ENCODE measurements around the gene THOC6. TPM values are rescaled to one million over a fixed set of nuclear protein-coding genes. Genes with fewer than 3 reads are reported as not detected.
A peak's percentile ranks its signal among the peaks of the same experiment; 100 is the strongest.

Gene THOC6
- total RNA-seq: 10 to 100 TPM; 42.4 TPM

DNA sequence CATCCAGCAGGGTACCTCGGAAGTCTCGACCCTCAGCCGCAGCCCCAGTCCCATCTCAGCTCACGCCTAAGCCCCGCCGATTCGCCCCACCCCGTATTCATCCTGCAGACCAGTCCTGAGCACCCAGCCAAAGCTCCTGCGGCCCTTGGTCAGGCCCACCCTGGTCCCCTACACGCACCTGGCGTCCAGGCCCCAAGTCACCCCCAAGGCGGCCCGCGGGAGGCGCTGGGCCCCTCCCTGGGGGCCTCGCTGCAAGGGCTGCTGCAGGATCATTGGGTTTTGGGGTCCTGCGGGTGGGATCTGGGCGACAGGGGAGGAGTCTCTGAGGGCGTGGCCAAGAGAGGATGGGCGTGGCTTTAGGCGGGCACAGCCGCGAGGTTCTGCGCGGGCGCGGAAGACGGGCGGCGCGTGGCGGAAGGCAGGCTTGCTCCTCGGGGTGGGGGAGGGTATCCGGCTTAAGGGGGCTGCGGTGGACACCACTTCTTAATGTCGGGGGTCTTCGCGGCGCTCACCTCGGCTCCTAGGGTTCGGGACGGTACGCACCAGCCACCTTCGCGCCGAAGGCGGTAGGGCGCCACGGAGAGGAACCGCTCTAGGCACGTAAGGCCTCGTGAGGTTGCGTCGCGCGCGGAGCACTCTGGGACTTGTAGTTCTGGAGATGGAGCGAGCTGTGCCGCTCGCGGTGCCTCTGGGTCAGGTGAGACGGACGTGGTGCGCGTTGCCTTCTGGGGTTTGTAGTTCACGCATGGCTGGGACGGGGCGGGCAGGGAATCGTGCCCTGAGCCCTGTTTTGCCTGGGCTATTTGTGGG lies at the start of gene THOC6, which contains the start of gene HCFC1R1:
TSS of gene THOC6 (plus strand) at position 367 of the 810 bp plus-strand sequence. CDS start at position 659, 292 bp downstream.
TSS of gene HCFC1R1 (minus strand) at position 274 of the 810 bp plus-strand sequence. CDS start at position 273, 1 bp downstream.
- Mint-ChIP-seq H3K27me3 (peaks cover 5% of the 10 kb centered on the region), H3K4me1 (peaks cover 58% of the 10 kb centered on the region), H3K4me3 (peak within 1 kb of the TSS; percentile 73), H3K9me3 (no peaks in the 10 kb centered on the region), H3K36me3 (ENCODE audit: low read depth) (peaks cover 27% of the 10 kb centered on the region), H3K27ac (peak within 1 kb of the TSS; percentile 83)
- peak; percentile 97 for DNase-seq
- CTCF ChIA-PET: interaction anchor here (0.7 to 9.9 kb wide), 12 partner anchors 8 to 105 kb away, joined by 3 to 97 read pairs (median 5); partner anchors contain the start of gene IL32
- POLR2A ChIA-PET: interaction anchor here (0.9 to 4.7 kb wide), 17 partner anchors 8 to 377 kb away, joined by 3 to 52 read pairs (median 4); partner anchors contain the start of genes IL32, PKMYT1, ZNF174 and ZNF213

DNA sequence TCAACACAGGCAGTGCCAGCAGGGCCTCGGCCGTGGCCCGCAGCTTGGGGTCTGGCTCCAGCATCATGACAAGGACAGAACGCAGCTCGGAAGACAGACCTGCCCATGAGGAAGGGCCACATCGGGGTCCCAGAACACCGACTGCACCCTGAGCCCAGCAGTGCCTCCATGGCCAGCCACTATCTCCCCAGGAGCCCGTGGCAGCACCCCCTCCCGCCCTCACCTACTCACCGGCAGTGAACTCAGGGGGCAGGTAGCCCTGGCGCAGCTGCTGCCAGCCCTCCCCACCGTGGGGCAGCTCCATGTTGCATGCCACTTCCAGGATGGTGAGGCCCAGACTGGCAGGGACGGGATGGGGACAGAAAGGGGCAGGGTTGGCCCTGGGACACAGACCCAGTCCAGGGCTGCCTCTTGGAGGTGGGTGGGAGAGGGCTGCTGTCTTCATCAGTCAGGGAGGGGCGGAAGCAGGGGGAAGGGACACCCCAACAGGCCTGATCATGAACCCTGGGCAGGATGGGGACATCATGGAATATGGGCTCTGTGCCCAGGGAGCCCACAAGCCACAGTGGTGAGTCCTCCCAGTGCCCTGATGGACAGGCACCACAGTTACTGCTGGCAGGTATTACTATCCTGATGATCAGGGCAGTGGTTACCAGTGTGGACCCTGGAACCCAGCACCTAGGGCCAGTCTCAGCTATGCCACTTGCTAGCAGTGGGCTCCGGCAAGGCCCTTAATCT lies 49.3 kb upstream of the THOC6 start:
- no peak for DNase-seq
- ChIA-PET CTCF (no interaction called here), POLR2A (interaction anchor here (0.8 kb wide), 1 partner anchor 384 kb away, joined by 3 read pairs; no protein-coding TSS in a partner anchor)
- Mint-ChIP-seq H3K4me3 (no peak overlapping the region), H3K4me1 (peaks cover 35% of the 10 kb centered on the region), H3K36me3 (ENCODE audit: low read depth) (peaks cover 43% of the 10 kb centered on the region), H3K27ac (no peak overlapping the region), H3K27me3 (no peaks in the 10 kb centered on the region), H3K9me3 (no peaks in the 10 kb centered on the region)

DNA sequence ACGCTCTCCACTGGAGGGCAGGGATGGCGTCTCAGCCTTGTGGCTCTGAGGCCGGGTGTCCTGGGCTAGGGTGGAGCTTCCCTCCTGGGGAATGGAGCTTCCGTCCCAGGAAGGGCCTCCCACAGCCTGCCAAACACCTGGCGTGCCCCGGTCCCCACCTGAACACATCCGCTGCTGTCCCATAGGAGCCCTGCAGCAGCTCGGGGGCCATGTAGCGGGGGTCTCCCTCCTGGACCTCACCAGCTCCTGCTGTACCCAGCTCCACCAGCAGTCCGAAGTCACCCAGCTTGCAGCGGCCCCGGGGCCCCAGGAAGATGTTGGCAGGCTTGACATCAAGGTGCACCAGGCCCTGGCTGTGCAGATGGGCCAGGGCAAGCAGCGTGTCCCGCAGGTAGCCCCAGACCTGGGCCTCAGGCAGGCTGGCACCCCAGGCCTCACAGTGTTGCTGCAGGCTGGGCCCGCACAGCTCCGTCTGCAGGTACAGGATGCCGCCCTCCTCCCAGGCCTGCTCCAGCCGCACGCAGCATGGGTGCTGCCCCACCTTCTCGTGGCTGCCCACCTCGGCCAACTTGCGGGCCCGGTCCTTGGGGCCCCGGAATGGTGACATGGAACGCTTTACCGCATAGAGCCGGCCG lies 48.6 kb upstream of the THOC6 start:
- ChIA-PET CTCF (no interaction called here), POLR2A (interaction anchor here (0.8 to 2.6 kb wide), 2 partner anchors 10 to 384 kb away, joined by 3 to 7 read pairs; no protein-coding TSS in a partner anchor)
- no peaks in the 10 kb centered on the region for H3K27me3 Mint-ChIP-seq
- H3K27ac Mint-ChIP-seq: no peak overlapping the region
- peaks cover 45% of the 10 kb centered on the region for H3K36me3 Mint-ChIP-seq (ENCODE audit: low read depth)
- H3K9me3 Mint-ChIP-seq: no peaks in the 10 kb centered on the region
- DNase-seq: no peak
- H3K4me3 Mint-ChIP-seq: no peak overlapping the region
- peaks cover 34% of the 10 kb centered on the region for H3K4me1 Mint-ChIP-seq

DNA sequence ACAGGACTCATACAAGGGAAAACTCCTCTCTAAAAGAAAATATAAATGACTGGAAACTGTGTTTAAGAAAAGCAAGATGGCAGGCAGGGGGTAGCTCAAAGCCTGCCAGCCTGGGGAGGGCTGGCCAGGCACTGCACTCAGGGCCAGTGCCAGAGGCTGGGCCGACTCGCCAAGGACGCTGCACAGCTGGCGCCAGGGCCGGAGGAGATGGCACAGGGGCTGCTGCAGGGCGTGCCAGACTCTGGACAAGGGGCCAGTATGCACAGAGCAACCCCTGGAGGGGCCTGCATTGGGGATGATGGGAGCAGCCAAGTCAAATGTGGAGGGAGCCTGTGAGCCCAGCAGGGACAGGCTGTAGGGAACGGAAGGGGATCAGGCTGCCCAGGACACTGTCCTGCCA lies 47.6 kb upstream of the THOC6 start:
- POLR2A ChIA-PET: interaction anchor here (2.6 kb wide), 1 partner anchor 11 kb away, joined by 7 read pairs; no protein-coding TSS in a partner anchor
- Mint-ChIP-seq H3K4me3 (no peak overlapping the region), H3K36me3 (ENCODE audit: low read depth) (peaks cover 39% of the 10 kb centered on the region), H3K27ac (no peak overlapping the region), H3K27me3 (no peaks in the 10 kb centered on the region), H3K4me1 (peaks cover 32% of the 10 kb centered on the region), H3K9me3 (no peaks in the 10 kb centered on the region)
- DNase-seq: no peak
- CTCF ChIA-PET: interaction anchor here (0.5 kb wide), 1 partner anchor 58 kb away, joined by 4 read pairs; no protein-coding TSS in a partner anchor

DNA sequence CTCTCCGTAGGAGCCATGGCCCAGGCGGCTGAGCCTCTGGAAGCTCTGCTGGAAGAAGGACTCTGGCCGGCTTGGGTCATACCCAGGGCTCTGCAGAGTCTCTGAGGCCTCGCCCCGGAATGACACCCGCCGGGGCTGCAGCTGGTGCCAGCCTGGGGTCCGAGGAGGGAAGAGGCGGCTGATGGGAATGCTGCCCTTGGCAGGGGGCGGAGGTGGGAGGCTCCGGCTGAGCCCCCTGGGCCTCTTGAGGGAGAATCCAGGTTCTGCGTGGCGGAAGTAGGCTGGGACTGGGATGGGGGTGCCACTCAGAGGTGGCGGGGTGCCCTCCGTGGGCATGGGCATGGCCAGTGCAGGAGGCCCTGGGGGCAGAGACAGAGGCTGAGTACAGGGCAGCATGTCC lies 47.2 kb upstream of the THOC6 start:
- POLR2A ChIA-PET: interaction anchor here (2.6 kb wide), 1 partner anchor 11 kb away, joined by 7 read pairs; no protein-coding TSS in a partner anchor
- peaks cover 34% of the 10 kb centered on the region for H3K4me1 Mint-ChIP-seq

DNA sequence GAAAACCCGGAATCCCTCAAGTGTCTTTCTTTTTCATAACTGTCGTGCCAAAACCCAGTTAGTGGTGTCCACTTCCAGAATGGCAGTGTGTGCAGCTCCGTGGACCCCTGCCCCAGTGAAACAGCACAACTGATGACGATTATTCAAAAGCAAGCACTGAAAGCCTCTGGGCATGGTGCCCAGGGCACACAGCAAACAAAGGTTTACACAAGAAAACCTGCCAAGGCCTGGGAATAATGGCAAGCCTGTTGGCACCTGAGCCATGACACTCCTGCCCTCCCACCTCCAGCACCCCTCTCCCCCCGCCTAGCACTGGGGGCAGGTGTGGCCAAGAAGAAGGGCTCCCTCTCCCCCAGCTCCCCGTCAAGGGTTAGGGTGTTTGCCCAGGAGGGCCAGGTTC lies 46.4 kb upstream of the THOC6 start:
- DNase-seq: no peak
- Mint-ChIP-seq H3K9me3 (no peaks in the 10 kb centered on the region), H3K4me1 (peaks cover 33% of the 10 kb centered on the region), H3K27ac (no peak overlapping the region), H3K4me3 (no peak overlapping the region), H3K36me3 (ENCODE audit: low read depth) (peaks cover 29% of the 10 kb centered on the region), H3K27me3 (no peaks in the 10 kb centered on the region)
- ChIA-PET POLR2A (interaction anchor here (0.7 to 4.7 kb wide), 3 partner anchors 7 to 225 kb away, joined by 3 to 107 read pairs (median 7); partner anchors contain the start of genes PAQR4 and SRRM2), CTCF (interaction anchor here (1.4 to 4.7 kb wide), 3 partner anchors 8 to 152 kb away, joined by 4 to 31 read pairs (median 6); partner anchors contain the start of gene PAQR4)

More for the DNA sequence above, 47.2 kb upstream of the THOC6 start:
- Mint-ChIP-seq H3K27ac (no peak overlapping the region), H3K27me3 (no peaks in the 10 kb centered on the region), H3K9me3 (no peaks in the 10 kb centered on the region), H3K4me3 (no peak overlapping the region), H3K36me3 (ENCODE audit: low read depth) (peaks cover 37% of the 10 kb centered on the region)
- CTCF ChIA-PET: no interaction called here
- no peak for DNase-seq

DNA sequence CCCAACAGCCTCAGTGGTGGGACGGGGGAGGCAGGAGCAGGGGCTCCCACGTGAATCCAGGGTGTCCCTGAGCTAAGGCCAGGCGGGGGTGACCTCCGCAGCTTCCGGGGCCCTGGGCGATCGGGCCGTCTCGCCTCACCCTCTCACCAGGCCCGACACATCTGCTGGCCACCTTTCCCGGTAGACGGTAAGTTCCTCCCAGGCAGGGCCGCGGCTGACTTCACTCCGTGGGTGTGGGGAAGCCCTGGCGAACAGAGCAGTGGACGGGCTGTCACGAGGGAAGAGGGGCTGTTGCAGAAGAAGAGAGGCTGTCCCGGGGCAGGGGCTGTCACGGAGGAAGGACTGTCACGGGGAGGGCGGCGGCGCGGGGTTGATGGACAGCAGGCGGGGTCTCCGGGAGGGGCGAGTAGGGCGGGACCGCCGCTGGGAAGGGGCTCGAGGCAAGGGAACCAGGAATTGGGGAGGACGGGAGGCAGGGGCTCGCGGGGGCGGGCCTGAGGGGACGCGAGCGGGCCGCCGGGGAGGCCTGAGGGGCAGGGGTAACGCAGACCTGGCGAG lies 44.1 kb upstream of the THOC6 start:
- Mint-ChIP-seq H3K4me1 (peaks cover 41% of the 10 kb centered on the region), H3K27me3 (peaks cover 2% of the 10 kb centered on the region), H3K9me3 (no peaks in the 10 kb centered on the region), H3K27ac (peak overlapping the region; percentile 80), H3K4me3 (peak overlapping the region; percentile 88), H3K36me3 (ENCODE audit: low read depth) (peaks cover 25% of the 10 kb centered on the region)
- ChIA-PET CTCF (interaction anchor here (0.6 to 4.7 kb wide), 6 partner anchors 10 to 140 kb away, joined by 3 to 31 read pairs (median 6); partner anchors contain the start of genes FLYWCH2 and PAQR4), POLR2A (interaction anchor here (0.6 to 4.7 kb wide), 23 partner anchors 9 to 421 kb away, joined by 3 to 107 read pairs (median 6); partner anchors contain the start of genes HCFC1R1, IL32, KREMEN2 and PAQR4)
- peak; percentile 46 for DNase-seq

DNA sequence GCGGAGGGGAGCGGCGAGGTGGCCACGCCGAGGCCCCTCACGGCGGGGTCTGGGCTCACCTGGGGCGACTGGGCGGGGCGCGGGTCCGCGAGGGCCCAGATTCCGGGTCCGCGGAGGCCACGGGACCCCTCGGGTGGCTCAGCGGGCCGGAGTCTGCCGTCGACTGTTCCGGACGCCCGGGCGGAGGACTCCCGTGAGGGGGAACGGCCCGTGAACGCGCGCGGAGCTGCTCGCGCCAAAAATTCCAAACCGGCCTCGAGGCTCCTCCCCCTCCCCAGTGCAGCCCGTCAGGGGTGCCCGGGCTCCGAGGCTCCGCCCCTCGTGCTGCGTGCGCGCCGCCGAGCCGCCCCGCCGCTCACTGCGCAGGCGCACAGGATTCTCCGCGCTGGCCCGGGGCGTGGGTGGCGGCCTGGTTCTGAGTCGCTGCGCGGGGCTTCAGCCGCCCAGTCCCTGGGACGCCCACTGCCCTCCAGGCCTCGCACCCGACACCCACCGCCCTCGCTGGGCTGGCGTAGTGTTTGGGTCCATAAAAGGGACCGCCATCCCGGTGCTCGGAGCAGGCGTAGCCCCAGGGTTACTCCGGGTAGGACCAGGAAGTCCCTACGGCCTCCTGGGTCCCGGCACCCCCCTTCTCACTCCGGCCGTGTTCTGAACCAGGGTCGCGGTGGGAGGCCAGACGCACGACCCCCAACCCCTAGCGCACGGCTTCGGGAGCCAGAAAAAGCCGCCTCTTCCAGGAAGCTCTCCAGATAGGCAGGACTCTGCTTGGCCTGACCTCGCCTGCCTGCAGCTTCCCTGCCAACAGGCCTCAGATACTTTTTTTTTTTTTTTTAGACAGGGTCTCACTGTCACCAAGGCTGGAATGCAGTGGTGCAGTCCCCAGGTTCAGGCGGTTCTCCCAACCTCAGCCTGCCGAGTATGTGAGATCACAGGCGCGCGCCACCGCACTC lies 43.3 kb upstream of the THOC6 start, which contains the start of gene PKMYT1:
TSS of gene PKMYT1 (minus strand) at position 220 of the 950 bp plus-strand sequence. CDS start 789 bp downstream, outside the sequence.
- peak; percentile 95 for DNase-seq
- H3K4me1 Mint-ChIP-seq: peaks cover 41% of the 10 kb centered on the region
- H3K27ac Mint-ChIP-seq: peak within 1 kb of the TSS; percentile 80
- ChIA-PET CTCF (interaction anchor here (0.6 to 4.7 kb wide), 10 partner anchors 8 to 141 kb away, joined by 3 to 31 read pairs (median 4); partner anchors contain the start of genes FLYWCH2 and PAQR4), POLR2A (interaction anchor here (0.6 to 4.7 kb wide), 32 partner anchors 8 to 421 kb away, joined by 3 to 107 read pairs (median 4); partner anchors contain the start of genes FLYWCH2, HCFC1R1, IL32 and KREMEN2)
- H3K27me3 Mint-ChIP-seq: peaks cover 2% of the 10 kb centered on the region
- H3K36me3 Mint-ChIP-seq (ENCODE audit: low read depth): peaks cover 25% of the 10 kb centered on the region
- H3K4me3 Mint-ChIP-seq: peak within 1 kb of the TSS; percentile 88
- H3K9me3 Mint-ChIP-seq: no peaks in the 10 kb centered on the region

DNA sequence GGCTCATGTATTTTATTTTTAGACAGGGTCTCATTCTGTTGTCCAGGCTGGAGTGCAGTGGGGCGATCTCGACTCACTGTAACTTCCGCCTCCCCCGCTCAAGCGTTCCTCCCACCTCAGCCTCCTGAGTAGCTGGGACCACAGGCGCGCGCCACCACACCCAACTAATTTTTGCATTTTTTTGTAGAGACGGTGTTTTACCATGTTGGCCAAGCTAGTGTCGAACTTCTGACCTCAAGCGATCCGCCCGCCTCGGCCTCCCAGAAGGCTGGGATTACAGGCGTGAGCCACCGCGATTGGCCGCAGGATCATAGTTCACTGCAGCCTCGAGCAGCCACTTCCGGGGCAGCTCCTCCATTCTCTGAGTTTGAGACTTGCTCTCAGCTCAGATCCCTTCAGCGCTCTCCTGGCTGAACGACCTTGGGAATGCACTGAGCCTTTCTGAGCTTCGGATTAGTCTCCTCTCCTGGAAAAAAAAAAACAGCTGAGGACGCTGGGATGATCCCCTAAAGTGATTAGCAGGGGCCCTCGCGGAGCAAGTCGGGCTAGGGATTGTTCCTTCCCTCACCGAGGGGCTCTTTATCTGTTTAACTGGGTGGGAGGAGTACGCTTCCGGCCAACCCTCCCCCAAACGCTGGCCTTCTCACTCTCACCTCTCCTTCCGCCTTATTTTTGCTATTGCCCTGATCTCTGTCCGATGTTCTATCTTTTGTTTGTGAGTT lies 42.5 kb upstream of the THOC6 start:
- no peak for DNase-seq
- peaks cover 18% of the 10 kb centered on the region for H3K36me3 Mint-ChIP-seq (ENCODE audit: low read depth)
- H3K4me1 Mint-ChIP-seq: peaks cover 41% of the 10 kb centered on the region
- ChIA-PET POLR2A (interaction anchor here (0.6 to 4.7 kb wide), 25 partner anchors 10 to 204 kb away, joined by 3 to 107 read pairs (median 5); partner anchors contain the start of genes FLYWCH2, HCFC1R1, IL32 and KREMEN2), CTCF (interaction anchor here (1.5 to 4.7 kb wide), 4 partner anchors 12 to 51 kb away, joined by 3 to 31 read pairs (median 8); partner anchors contain the start of gene PAQR4)
- peaks cover 3% of the 10 kb centered on the region for H3K27me3 Mint-ChIP-seq
- no peaks in the 10 kb centered on the region for H3K9me3 Mint-ChIP-seq
- H3K4me3 Mint-ChIP-seq: peak overlapping the region; percentile 88
- peak overlapping the region; percentile 76 for H3K27ac Mint-ChIP-seq

DNA sequence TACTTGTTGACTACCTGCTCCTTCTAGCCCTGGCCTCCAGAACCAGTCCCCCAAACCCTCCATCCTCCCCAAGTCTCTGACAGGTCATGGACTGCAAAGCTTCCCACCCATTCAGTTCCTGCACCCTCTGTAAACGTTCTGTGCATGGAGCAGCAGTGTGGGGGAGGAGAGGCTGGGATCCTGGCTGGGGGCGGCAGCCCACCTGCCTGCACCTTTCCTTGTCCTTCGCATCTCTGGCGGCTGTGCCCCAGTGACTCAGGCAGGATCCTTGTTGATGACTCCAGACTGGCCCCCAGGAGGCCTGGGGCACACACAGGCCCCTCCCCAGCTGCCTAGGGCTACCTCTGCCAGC lies 42.0 kb upstream of the THOC6 start:
- POLR2A ChIA-PET: interaction anchor here (1.2 to 4.7 kb wide), 7 partner anchors 11 to 99 kb away, joined by 3 to 107 read pairs (median 7); partner anchors contain the start of genes FLYWCH2, KREMEN2 and PAQR4
- H3K27ac Mint-ChIP-seq: peak overlapping the region; percentile 17
- CTCF ChIA-PET: interaction anchor here (1.5 to 4.7 kb wide), 3 partner anchors 10 to 46 kb away, joined by 3 to 31 read pairs (median 3); partner anchors contain the start of gene PAQR4

More for the DNA sequence above, 42.0 kb upstream of the THOC6 start:
- Mint-ChIP-seq H3K9me3 (no peaks in the 10 kb centered on the region), H3K27me3 (peaks cover 4% of the 10 kb centered on the region), H3K4me1 (peaks cover 40% of the 10 kb centered on the region), H3K36me3 (ENCODE audit: low read depth) (peaks cover 16% of the 10 kb centered on the region), H3K4me3 (peak overlapping the region; percentile 64)
- no peak for DNase-seq

Data from activated CD4-positive, alpha-beta memory T cell treated with anti-CD3 and anti-CD28 coated beads, Interleukin-2, amount 10 ng/mL, durations not matched to agents 7 days and 5 days (primary cell).